Pancreas (tissue), 10 donors: Measurements from ENCODE around the gene MGMT. TPM values are rescaled to one million over a fixed set of nuclear protein-coding genes. Genes with fewer than 3 reads are reported as not detected.

ENCODE experiments used
- ATAC-seq, 4 donors: fragments of 200-7000 bp; cut with Tn5 transposase; one replicate each; pipeline versions ENCODE4 v1.8.0 to v1.9.1; 2020; ENCODE audit warnings: mild to moderate bottlenecking in 4 of 4, moderate library complexity in 4 of 4
- DNase-seq, 6 donors: peaks; one replicate each; pipeline ENCODE4 v3.0.0-alpha.2; 2020
- FAIRE-seq: peaks from 2 replicates; lab custom pipeline; 2012; peaks lifted over from hg19 to GRCh38; lab: Jason Lieb, UNC
- H3K27ac ChIP-seq, 4 donors: fragments of 200-600 bp; sonication (generic); 1 replicate in 3 of 4; 2 replicates in 1 of 4; pipeline versions ENCODE4 v1.5.0 to v1.8.0; 2020
- H3K27me3 ChIP-seq, 4 donors: fragments of 200-600 bp; one replicate each; pipeline ENCODE4 v1.8.0; 2021
- H3K36me3 ChIP-seq, 3 donors: fragments of 200-600 bp; sonication (generic) in 1 of 3; one replicate each; pipeline versions ENCODE4 v1.5.0 to v1.8.0; 2020 to 2021
- H3K4me1 ChIP-seq, 3 donors: fragments of 200-600 bp; one replicate each; pipeline ENCODE4 v1.8.0; 2021
- H3K4me3 ChIP-seq, 4 donors: fragments of 200-600 bp; sonication (generic) in 2 of 4; one replicate each; pipeline versions ENCODE4 v1.5.0 to v1.8.0; 2020 to 2021
- H3K9me3 ChIP-seq, 4 donors: fragments of 200-600 bp; one replicate each; pipeline ENCODE4 v1.8.0; 2021
- CTCF ChIP-seq, 4 donors: fragments of 200-600 bp; sonication (generic) in 3 of 4; IDR thresholded peaks; one replicate each; pipeline versions ENCODE4 v1.5.0 to v1.8.0; 2021; ENCODE audit warnings: antibody characterized with exemption in 4 of 4
- WGBS, 2 donors: extraction: QIAGEN DNeasy Blood & Tissue Kit; methylation state at CpG; one replicate each; pipeline ENCODE4 v1.1.7; 2013; 5-methylcytosine and 5-hydroxymethylcytosine counted together
- intact Hi-C, 3 donors: fragments of 100-400 bp; cut with DNase I; formaldehyde crosslinking; loops; one replicate each; pipeline versions ENCODE4 v1.11.1 to v1.14.2; 2022
- polyA plus RNA-seq, 2 donors: library from polyadenylated mRNA; stranded (reverse); fragments of 200-250 nt; gene quantifications; one replicate each; pipeline ENCODE4 v1.2.3, GENCODE V29; 2013
- total RNA-seq, 6 donors: library from RNA; stranded (reverse); fragmentation: NEBNext Ultra II Directional in 4 of 6; extraction: Animal tissue kit (Norgen Biotek cat#: 25700) in 4 of 6; gene quantifications; one replicate each; pipeline versions ENCODE4 v1.2.1 to v1.2.4, GENCODE V29; 2021 to 2023
- donor health status: healthy with polysubstance abuse.
- donor health status: DM: no; HTN: no; CAD: no; lungs with moderate emphysema.
- donor health status: DM: no; HTN: no; CAD: no.
- donor health status: control.
- donor health status: control.
- donor health status: Bipolar disorder and iron deficiency.
- donor health status: DM: yes; HTN: yes; CAD: no.
- donor health status: DM: no; HTN: no; CAD: no.
- donor health status: DM: no; HTN: no; CAD: no.
- donor health status: DM: yes; HTN: yes; CAD: no.

MGMT gene
- total and polyA plus RNA-seq, 8 donors, result 9.1 to 18.6 (median 12.0) TPM

GRCh38 chr10:129528376-129528978, 61.4 kb downstream of the MGMT start:
- H3K27me3 ChIP-seq, result no peaks in the 10 kb centered on the region
- H3K27ac ChIP-seq, result no peak overlapping the region
- H3K9me3 ChIP-seq, result no peaks in the 10 kb centered on the region
- no peak for FAIRE-seq
- no peak overlapping the region for H3K4me3 ChIP-seq
- peak in 1 of 6 donors; percentile 38 for DNase-seq
- H3K4me1 ChIP-seq, result no peaks in the 10 kb centered on the region
- no peaks in the 10 kb centered on the region for H3K36me3 ChIP-seq
- WGBS, 2 donors, result 92 to 96% methylated on average over 13 to 16 of the region's 16 CpGs
- intact Hi-C loops, result no loop called here
- ATAC-seq, result no peak
- TF ChIP-seq CTCF (IDR thresholded peaks at IDR 0.05), result no peak

- FAIRE-seq, result no peak
- H3K4me1 ChIP-seq, result no peaks in the 10 kb centered on the region
- H3K27ac ChIP-seq, result peak overlapping the region in 1 of 4 donors; percentile 73
- H3K27me3 ChIP-seq, result no peaks in the 10 kb centered on the region
- no peaks in the 10 kb centered on the region for H3K36me3 ChIP-seq
- TF ChIP-seq CTCF (IDR thresholded peaks at IDR 0.05), result no peak
- 94% methylated on average over 14 of the region's 14 CpGs for WGBS, 2 donors
- no peak for ATAC-seq
- intact Hi-C loops, result no loop called here
- peak in 1 of 6 donors; percentile 55 for DNase-seq
- no peaks in the 10 kb centered on the region for H3K9me3 ChIP-seq
- no peak overlapping the region for H3K4me3 ChIP-seq
These were observed 63.5 kb downstream of the MGMT start for GRCh38 chr10:129530581-129530980.

- Histone ChIP-seq H3K27ac (peak overlapping the region; percentile 25 to 73 (median 46)), H3K4me1 (no peaks in the 10 kb centered on the region), H3K9me3 (no peaks in the 10 kb centered on the region), H3K4me3 (no peak overlapping the region), H3K36me3 (no peaks in the 10 kb centered on the region), H3K27me3 (no peaks in the 10 kb centered on the region)
- DNase-seq (peak in 2 of 6 donors; percentile 40 to 44), ATAC-seq (peak; percentile 70 to 87 (median 82)), FAIRE-seq (no peak)
- no peak for TF ChIP-seq CTCF (IDR thresholded peaks at IDR 0.05)
- 79 to 86% methylated on average over 15 of the region's 15 CpGs for WGBS, 2 donors
- intact Hi-C loops, result no loop called here
These were observed 64.3 kb downstream of the MGMT start for GRCh38 chr10:129531195-129531968.

GRCh38 chr10:129531969-129532660, 65.1 kb downstream of the MGMT start:
- Histone ChIP-seq H3K4me3 (no peak overlapping the region), H3K9me3 (no peaks in the 10 kb centered on the region), H3K4me1 (no peaks in the 10 kb centered on the region), H3K36me3 (no peaks in the 10 kb centered on the region), H3K27me3 (no peaks in the 10 kb centered on the region), H3K27ac (peak overlapping the region in 3 of 4 donors; percentile 24 to 36 (median 28))
- no peak for TF ChIP-seq CTCF (IDR thresholded peaks at IDR 0.05)
- intact Hi-C loops, result no loop called here
- FAIRE-seq (no peak), DNase-seq (peak in 2 of 6 donors; percentile 28 to 39), ATAC-seq (peak in 2 of 4 donors; percentile 41 to 42)
- 74 to 85% methylated on average over 9 to 10 of the region's 10 CpGs for WGBS, 2 donors
